ENCODE results near the gene STAT2.
A peak's percentile ranks its signal among the peaks of the same experiment; 100 is the strongest.
"Not testable (repeated sequence)": the region's sequence is repeated elsewhere in the genome, so short reads cannot be mapped to it uniquely, and the experiment has no call there.

The STAT2 gene

DNA sequence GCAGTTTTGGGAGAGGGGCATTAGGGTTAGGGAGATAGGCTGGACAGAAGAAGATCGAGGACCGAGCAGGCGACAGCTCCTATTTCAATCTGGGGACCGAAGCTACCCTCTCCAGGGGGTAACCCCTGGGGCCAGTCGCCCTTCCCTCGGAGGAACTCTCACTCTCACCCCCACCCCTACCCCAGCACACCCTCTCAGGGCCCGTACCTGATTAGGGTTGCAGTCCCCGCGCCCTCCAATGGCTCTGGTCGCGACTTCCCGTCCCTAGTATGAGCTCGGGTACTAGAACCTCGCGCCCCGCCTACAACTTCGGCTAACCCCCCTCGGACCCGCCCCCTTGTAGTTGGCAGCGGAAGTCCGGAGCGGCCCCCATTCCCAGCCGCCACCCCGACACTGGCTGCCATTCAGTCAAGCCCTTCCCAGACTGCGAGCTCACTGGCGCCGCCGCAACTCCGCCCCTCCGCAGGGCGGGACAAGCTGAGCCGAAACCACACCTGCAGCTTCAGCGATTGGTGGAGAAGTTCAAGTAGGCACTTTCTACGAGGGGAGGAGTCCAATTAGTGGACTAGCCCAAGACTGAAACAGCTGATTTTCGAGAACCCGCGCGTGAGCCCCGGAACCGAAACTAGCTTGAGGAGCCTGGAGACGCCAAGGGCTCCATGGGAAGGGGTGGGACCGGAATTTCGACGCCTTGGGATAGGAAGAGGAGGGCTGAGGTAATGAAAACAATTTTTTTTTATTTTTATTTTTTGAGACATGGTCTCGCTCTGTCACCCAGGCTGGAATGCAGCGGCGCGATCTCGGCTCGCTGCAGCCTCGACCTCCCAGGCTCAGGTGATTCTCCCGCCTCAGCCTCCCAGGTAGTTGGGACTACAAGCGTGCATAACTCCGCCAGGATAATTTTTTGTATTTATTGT, at the start of gene STAT2:
Gene STAT2 (minus strand): TSS at position 257 of the 917 bp plus-strand sequence. CDS start 3,536 bp downstream, outside the sequence.
- peak; percentile 93 to 98 (median 93) for DNase-seq (ENCODE audit: low read depth in 2 of 3, low spot score in 2 of 3)

DNA sequence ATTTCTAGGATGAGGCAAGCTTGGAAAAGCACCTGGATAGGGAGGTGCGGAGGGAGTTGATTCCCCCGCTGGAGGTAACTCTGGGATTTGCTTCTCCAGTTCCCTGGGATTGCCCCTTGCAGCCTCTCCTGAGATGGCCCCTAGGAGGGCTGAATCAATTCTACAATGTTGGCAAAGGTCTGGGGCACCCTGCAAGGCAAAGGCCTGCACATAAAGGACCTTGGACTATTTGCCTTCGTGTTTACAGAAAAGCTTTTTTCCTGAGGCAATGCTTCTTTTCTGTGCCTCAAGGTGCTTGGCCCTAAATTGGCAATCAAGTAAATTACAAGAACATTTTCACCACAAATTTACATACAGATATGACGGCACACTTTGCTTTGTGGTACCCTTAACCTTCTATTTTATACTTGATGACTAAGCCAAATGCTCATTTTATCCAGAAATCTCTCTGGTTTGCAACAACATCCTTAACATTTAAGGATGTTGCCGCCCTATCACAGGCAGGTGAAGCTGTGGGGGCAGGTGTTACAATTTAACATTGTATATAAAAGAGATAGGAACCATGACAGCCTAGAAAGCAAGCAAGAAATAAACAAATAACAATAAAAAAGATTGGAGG, 49.0 kb upstream of the STAT2 start:
- no peak for DNase-seq (ENCODE audit: low read depth in 2 of 3, low spot score in 2 of 3)

DNA sequence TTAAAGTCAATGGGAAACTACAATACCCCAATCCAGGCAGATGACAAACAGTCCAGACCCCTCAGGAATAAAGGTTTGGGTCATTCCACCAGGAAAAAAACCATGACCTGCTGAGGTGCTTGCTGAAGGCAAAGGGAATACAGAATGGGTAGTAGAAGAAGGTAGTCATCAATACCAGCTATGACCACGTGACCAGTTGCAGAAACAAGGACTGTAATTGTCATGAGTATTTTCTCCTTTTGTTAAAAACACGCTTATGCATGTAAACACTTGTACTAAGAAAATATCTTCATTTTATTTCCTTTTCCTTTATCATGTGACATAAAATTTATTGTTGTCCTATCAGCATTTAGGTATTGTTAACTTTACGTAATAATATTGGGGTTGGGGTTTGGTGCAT, 44.3 kb upstream of the STAT2 start:
- DNase-seq (ENCODE audit: low read depth in 2 of 3, low spot score in 2 of 3) = not testable (repeated sequence)

DNA sequence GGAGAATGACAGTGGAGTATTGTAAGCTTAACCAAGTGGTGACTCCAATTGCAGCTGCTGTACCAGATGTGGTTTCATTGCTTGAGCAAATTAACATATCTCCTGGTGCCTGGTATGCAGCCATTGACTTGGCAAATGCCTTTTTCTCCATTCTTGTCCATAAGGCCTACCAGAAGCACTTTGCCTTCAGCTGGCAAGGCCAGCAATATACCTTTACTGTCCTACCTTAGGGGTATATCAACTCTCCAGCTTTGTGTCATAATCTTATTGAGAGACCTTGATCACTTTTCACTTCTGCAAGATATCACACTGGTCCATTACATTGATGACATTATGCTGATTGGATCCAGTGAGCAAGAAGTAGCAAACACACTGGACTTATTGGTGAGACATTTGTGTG, 41.7 kb upstream of the STAT2 start:
- not testable (repeated sequence) for DNase-seq (ENCODE audit: low read depth in 2 of 3, low spot score in 2 of 3)

DNA sequence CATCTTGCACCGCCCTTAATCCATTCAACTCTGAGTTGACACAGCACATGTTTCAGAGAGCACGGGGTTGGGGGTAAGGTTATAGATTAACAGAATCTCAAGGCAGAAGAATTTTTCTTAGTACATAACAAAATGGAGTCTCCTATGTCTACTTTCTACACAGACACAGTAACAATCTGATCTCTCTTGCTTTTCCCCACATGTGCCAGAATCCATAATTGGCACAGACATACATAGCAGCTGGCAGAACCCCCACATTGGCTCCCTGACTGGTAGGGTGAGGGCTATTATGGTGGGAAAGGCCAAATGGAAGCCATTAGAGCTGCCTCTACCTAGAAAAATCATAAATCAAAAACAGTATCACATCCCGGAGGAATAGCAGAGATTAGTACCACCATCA, 41.2 kb upstream of the STAT2 start:
- not testable (repeated sequence) for DNase-seq (ENCODE audit: low read depth in 2 of 3, low spot score in 2 of 3)

DNA sequence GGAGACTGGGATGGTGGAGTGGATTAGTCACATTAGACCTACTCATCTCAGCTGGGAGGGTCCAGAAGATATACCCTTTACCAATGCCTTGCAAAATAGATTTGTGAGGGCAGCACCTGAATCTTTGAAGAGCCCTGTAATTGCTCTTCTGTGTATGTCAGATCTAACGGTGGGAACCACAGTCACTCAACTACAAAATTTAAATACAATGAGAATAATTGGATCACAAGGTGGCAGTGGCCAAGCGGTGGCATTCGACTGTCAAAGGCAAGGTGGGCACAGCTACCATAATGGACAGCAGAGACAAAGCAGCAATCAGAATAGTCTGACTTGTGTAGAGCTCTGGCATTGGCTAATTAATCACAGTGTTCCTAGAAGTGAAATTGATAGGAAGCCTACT, 39.6 kb upstream of the STAT2 start:
- not testable (repeated sequence) for DNase-seq (ENCODE audit: low read depth in 2 of 3, low spot score in 2 of 3)

DNA sequence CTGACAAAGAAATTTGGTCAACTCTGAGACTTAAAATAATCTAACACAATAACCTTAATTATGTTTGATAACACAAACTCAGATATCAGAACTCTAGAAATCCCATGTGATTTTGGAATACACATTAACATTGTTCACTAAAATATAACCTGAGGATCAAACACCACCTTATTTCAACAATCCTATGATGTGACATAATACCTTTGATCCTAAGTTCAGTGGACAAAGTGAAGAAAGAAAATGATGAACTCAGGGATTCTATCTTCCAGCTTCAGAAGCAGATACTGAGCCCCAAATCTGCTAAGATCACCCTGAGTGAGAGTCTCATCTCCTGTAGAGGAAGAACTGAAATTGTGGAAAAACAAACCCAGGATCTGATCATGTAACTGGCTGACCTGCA, 38.4 kb upstream of the STAT2 start:
- DNase-seq (ENCODE audit: low read depth in 2 of 3, low spot score in 2 of 3) = no peak

DNA sequence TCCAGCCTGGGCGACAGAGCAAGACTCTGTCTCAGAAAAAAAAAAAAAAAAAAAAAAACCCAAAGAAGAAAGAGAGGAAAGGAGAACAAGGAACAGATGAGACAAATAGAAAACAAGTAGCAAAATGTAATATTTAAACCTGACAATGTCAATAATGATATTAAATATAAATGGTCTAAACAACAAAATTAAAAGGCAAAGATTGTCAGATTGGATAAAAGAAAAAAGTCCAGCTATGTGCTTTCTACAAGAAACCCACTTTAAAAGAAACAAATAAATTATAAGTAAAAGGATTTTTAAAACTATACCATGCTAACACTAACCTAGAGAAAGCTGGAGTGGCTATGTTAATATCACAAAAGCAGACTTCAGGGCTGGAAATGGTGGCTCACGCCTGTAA, 32.4 kb upstream of the STAT2 start:
- no peak for DNase-seq (ENCODE audit: low read depth in 2 of 3, low spot score in 2 of 3)

DNA sequence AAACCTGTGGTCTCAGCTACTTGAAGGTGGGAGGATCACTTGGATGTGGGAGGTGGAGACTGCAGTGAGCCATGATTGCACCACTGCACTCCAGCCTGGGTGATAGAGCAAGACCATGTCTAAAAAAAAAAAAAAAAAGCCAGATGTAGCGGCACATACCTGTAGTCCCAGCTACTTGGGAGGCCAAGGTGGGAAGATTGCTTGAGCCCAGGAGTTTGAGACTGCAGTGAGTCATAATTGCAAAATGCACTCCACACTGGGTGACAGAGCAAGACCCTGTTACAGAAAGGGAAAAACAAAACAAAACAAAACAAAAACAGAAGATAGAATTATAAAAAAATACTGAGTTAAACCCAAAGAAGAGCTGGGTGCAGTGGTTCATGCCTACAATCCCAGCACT, 31.8 kb upstream of the STAT2 start:
- no peak for DNase-seq (ENCODE audit: low read depth in 2 of 3, low spot score in 2 of 3)

DNA sequence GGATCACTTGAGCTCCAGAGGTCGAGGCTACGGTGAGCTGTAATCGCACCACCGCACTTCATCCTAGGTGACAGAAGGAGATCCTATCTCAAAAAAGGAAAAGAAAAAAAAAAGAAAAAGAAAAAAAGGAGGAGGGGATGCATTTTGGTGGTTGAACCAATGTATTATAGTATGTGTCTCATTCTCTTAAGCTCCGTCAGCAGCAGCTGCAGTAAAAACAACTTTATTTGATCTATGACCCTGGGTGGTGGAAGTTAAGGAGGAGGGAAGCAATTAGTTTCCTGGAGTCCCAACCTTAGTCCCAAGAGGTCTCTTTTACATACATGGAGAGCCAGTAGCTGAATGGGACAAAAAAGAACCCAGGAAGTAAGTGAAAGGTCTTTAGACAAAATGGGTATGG, 29.5 kb upstream of the STAT2 start:
- no peak for DNase-seq (ENCODE audit: low read depth in 2 of 3, low spot score in 2 of 3)

DNA sequence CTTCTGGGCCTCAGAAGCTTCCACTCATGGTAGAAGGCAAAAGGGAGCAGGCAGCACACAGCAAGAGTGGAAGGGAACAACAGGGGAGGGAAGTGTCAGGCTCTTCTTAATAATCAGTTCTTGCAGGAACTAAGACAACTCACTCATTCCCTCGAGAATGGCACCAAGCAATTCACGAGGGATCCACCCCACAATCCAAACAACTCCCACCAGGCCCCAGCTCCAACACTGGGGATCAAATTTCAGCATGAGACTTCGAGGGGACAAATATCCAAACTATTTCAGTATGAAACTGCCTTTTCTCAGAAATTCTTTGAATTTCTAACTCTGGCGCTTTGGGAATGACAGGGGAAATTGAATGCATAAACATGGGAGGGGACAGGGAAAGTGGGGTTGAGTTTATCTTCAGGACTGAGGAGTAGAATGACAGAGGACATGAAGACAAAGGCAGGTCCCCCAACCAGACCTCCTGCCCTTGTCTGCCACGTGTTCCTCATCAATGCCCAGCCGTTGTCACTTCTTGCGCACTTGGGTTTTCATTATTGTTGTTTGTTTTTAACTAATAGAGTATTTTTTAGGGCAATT, 27.3 kb upstream of the STAT2 start:
- no peak for DNase-seq (ENCODE audit: low read depth in 2 of 3, low spot score in 2 of 3)

DNA sequence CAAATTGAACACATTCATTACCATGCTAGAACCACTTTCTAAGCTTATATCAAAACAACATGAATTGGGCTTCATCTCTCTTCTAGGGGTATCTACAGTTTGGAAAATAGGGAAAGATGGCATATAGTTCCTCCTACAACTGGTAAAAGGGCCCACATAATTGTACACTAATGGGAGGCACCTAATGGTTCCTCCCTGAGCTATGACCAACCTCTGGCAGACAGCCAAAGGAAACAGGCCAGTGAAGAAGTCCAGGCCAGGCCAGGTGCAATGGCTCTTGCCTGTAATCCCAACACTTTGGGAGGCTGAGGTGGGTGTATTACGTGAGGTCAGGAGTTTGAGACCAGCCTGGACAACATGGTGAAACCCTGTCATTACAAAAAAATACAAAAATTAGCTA, 26.0 kb upstream of the STAT2 start:
- no peak for DNase-seq (ENCODE audit: low read depth in 2 of 3, low spot score in 2 of 3)

DNA sequence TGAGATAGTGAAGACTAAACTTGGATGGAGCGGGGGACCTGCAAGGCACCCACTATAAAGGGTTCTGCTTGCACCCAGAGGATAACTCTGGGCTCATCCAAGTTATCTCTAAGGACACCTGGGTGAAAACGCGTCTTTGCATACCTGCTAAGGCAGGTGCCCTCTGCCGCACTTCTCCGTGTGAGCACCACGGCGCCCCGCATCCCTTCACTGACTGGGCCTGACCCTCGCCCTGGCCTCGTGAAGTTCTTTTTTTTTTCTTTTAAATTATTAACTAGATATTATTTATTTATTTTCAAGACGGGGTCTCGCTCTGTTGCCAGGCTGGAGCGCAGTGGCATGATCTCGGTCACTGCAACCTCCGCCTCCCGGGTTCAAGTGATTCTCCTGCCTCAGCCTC, 22.7 kb upstream of the STAT2 start:
- no peak for DNase-seq (ENCODE audit: low read depth in 2 of 3, low spot score in 2 of 3)

DNA sequence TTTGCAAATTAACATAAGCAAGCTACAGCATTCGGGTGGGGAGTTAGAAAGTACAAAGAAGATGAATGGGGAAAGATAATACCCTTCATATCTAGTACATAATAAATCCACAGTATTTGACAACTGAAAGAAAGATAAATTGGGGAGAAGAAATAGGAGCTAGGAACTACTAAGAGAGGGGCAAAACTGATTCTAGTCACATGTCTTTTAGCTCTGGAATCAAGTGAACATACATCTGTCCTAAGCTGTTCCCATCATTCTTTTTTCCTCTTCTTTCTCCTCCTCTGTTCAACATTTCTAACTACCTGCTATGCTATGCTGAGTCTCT, 18.0 kb upstream of the STAT2 start:
- no peak for DNase-seq (ENCODE audit: low read depth in 2 of 3, low spot score in 2 of 3)

DNA sequence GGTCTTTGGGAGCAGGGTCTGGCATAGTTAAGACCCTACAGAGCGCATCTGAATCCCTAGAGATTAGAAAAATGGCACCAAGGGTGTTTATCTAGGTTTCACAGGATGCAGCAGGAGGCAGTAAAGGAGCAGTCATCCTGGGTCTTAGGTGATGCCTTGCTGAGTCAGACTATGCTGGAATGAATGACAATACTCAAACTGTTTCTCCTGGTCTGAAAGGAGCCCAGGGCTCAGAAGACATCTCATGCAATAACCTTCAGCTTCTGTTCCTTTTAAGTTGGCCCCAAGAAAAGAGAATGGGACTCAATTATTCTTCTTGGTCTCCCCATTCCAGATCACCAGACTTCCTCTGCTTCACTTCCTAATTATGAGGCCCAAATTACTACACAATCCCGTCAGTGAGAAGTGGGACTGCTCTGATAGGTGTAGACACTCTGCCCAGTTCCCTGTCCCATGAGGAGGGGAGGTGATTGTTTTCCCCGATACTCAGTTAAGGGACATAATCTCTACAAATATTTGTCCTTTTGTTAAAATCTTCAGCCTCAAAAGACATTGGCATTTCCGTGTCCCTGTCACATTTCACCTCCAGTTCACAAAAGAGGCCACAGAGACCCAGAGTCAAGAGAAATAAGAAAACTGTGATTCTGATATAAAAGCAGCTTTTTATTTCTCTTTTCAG, 17.5 kb upstream of the STAT2 start:
- no peak for DNase-seq (ENCODE audit: low read depth in 2 of 3, low spot score in 2 of 3)

DNA sequence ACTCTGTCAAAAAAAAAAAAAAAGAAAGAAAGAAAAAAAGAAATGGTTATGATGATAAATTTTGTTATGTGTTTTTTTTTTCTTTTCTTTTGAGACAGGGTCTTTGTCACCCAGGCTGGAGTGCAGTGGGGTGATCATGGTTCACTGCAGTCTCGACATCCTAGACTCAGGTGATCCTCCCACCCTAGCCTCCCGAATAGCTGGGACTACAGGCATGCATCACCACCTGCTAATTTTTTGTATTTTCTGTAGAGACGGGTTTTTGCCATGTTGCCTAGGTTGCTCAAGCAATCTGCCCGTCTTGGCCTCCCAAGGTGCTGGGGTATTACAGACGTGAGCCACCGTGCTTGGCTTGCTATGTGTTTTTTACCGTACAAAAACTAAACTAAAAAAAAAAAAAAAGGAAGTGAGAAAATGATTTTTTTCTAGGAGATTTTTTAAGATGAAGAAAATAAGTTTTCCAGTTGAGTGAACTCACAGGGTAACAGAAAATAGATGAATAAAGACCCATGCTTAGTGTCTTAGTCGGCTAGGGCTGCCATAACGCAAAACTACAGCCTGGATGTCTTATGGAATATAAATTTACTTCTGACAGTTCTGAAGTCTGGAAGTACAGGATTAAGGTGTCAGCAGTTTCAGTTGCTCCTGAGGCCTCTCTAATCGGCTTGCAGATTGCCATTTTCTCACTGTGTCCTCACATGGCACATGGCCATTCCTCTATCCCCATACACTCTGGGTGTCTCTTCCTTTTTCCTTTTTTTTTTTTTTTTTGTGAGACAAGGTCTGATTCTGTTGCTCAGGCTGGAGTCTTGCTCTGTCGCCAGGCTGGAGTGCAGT, 15.9 kb upstream of the STAT2 start:
- no peak for DNase-seq (ENCODE audit: low read depth in 2 of 3, low spot score in 2 of 3)

DNA sequence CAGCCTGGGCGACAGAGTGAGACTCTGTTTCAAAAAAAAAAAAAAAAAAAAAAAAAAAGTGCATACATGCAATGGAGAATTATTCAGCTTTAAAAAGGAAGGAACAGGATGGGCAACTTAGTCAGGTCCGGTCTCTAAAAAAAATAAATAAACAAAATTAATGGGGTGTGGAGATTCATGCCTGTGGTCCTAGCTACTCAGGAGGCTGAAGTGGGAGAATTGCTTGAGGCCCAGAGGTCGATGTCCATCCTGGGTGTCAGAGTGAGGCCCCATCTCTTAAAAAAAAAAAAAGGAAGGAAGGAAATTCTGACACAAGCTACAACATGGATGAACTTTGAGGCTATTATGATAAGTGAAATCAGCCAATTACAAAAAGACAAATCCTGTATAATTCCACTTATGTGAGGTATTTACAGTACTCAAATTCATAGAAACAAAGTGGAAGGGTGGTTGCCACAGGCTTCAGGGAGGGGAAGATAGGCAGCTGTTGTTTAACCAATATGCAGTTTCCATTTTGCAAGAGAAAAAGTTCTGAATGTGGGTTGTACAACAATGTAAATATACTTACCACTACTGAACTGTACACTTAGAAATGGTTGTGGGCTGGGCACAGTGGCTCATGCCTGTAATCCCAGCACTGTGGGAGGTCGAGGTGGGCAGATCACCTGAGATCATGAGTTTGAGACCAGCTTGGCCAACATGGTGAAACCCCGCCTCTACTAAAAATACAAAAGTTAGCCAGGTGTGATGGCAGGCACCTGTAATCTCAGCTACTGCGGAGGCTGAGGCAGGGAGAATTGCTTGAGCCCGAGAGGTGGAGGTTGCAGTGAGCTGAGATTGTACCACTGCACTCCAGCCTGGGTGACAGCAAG, 15.1 kb upstream of the STAT2 start:
- no peak for DNase-seq (ENCODE audit: low read depth in 2 of 3, low spot score in 2 of 3)

DNA sequence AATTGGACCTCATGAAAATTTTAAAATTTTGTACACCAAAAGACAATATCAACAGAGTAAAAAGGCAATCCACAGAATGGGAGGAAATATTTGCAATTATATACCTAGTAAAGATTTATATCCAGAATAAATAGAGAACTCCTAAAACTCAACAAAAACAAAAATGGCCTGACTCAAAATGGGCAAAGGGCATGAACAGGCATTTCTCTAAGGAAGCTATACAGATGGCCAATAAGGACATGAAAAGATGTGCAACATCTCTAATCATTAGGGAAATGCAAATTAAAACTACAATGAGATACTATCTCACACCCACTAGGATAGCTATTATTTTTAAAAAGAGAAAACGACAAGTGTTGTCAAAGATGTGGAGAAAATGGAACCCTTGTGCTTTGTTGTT, 13.6 kb upstream of the STAT2 start:
- no peak for DNase-seq (ENCODE audit: low read depth in 2 of 3, low spot score in 2 of 3)

DNA sequence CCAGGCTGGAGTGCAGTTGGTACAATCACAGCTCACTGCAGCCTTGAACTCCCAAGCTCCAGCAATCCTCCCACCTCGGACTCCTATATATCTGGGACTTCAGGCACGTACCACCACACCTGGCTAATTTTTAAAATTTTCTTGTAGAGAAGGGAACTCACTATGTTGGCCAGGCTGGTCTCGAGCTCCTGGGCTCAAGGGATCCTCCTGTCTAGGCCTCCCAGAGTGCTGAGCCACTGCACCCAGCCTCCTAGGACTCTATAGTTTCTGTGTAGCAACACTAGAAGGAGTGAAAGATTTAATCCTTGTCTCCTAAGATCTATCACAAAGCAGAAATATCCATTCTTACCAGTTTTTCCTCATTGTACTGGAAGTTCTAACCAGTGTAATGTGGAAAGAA, 7.0 kb upstream of the STAT2 start:
- DNase-seq (ENCODE audit: low read depth in 2 of 3, low spot score in 2 of 3) = no peak

Data from activated CD8-positive, alpha-beta memory T cell treated with anti-CD3 and anti-CD28 coated beads for 48 hours (primary cell).